Uterus (tissue), 2 donors: Measurements from ENCODE around the gene KTN1.

ENCODE experiments used
- CTCF ChIP-seq, 4 experiments: fragments of 200-600 bp in 2 of 4; fragments of 450-650 bp in 2 of 4; sonication (generic) in 2 of 4; IDR thresholded peaks; one replicate each; pipeline ENCODE4 v1.5.1; 2016 to 2019; ENCODE audit warnings: antibody characterized with exemption in 4 of 4, mild to moderate bottlenecking in 2 of 4, moderate library complexity in 1 of 4
- POLR2A ChIP-seq, 2 donors: fragments of 450-650 bp; IDR thresholded peaks; one replicate each; pipeline ENCODE4 v1.6.1; 2016; ENCODE audit warnings: antibody characterized with exemption in 2 of 2, mild to moderate bottlenecking in 1 of 2, moderate library complexity in 1 of 2

GRCh38 chr14:55530464-55530863 lies 49.5 kb upstream of the KTN1 start:
- no peak for TF ChIP-seq POLR2A (IDR thresholded peaks at IDR 0.05)
- TF ChIP-seq CTCF (IDR thresholded peaks at IDR 0.05) = no peak
